A673 (cell line): Measurements from ENCODE around the gene PADI1. TPM values are rescaled to one million over a fixed set of nuclear protein-coding genes. Genes with fewer than 3 reads are reported as not detected.

ENCODE experiments used
- BruUV-seq: library from RNA; stranded (reverse); fragments of 400-500 nt; replicated peaks from 2 replicates; lab custom pipeline; 2021; lab: Mats Ljungman, UMichigan
- CTCF ChIA-PET: fragments of 300-600 bp; sonication (Branson Sonifier 250); formaldehyde crosslinking; loops from one replicate; lab custom pipeline; 2022; ENCODE audit warnings: antibody characterized with exemption; lab: Charles Lee
- POLR2A ChIA-PET: fragments of 300-600 bp; sonication (Branson Sonifier 250); formaldehyde crosslinking; loops from one replicate; lab custom pipeline; 2022; ENCODE audit warnings: antibody characterized with exemption; ENCODE audit not compliant: low non-redundant PET; lab: Charles Lee
- DNase-seq: peaks from one replicate; pipeline ENCODE4 v3.0.0-alpha.2; 2015; ENCODE audit warnings: low spot score
- H3K27ac ChIP-seq: fragments of 200-600 bp; sonication (generic); 2 replicates; pipeline ENCODE4 v1.5.1; 2016; ENCODE audit warnings: mixed run types, low read depth, mild to moderate bottlenecking, mixed read lengths, antibody characterized with exemption, low read length; ENCODE audit not compliant: poor library complexity, severe bottlenecking
- H3K27me3 ChIP-seq: fragments of 200-600 bp; sonication (generic); replicated peaks from 2 replicates; pipeline ENCODE4 v1.6.1; 2017; ENCODE audit warnings: mixed run types, low read depth, mild to moderate bottlenecking, mixed read lengths, antibody characterized with exemption, low read length; ENCODE audit not compliant: insufficient read depth, poor library complexity
- H3K36me3 ChIP-seq: fragments of 200-600 bp; sonication (generic); 2 replicates; pipeline ENCODE4 v1.6.1; 2016; ENCODE audit warnings: mixed run types, mild to moderate bottlenecking, mixed read lengths, antibody characterized with exemption, low read length; ENCODE audit not compliant: insufficient read depth, poor library complexity, severe bottlenecking
- H3K4me1 ChIP-seq: fragments of 200-600 bp; sonication (generic); 2 replicates; pipeline ENCODE4 v1.6.1; 2017; ENCODE audit warnings: mixed run types, mild to moderate bottlenecking, mixed read lengths, antibody characterized with exemption, low read length; ENCODE audit not compliant: insufficient read depth, poor library complexity, severe bottlenecking
- H3K4me3 ChIP-seq: fragments of 200-600 bp; sonication (generic); 2 replicates; pipeline ENCODE4 v1.5.1; 2016; ENCODE audit warnings: low read depth, mixed run types, mild to moderate bottlenecking, mixed read lengths, low read length; ENCODE audit not compliant: poor library complexity, severe bottlenecking
- H3K9me3 ChIP-seq: fragments of 200-600 bp; sonication (generic); 2 replicates; pipeline ENCODE4 v1.6.1; 2016; ENCODE audit warnings: mixed run types, low read depth, mild to moderate bottlenecking, mixed read lengths, antibody characterized with exemption, low read length; ENCODE audit not compliant: poor library complexity, severe bottlenecking
- EZH2 ChIP-seq: fragments of 200-600 bp; sonication (generic); IDR thresholded peaks from 2 replicates; pipeline ENCODE4 v1.6.1; 2017; ENCODE audit warnings: borderline replicate concordance, low read depth, mild to moderate bottlenecking, mixed read lengths, antibody characterized with exemption, low read length; ENCODE audit not compliant: poor library complexity, severe bottlenecking
- intact Hi-C: fragments of 100-400 bp; cut with micrococcal nuclease; formaldehyde crosslinking; loops from one replicate; pipeline ENCODE4 v1.10.0; 2022; ENCODE audit not compliant: unreplicated experiment
- total RNA-seq: library from RNA; stranded (reverse); gene quantifications from 2 replicates; pipeline ENCODE4 v1.2.3, GENCODE V29; 2021
- TF ChIP-seq, protein P1 (sequence below): fragments of 300-800, 200-600 bp; sonication (generic); conservative IDR thresholded peaks from 2 replicates; pipeline ENCODE4 v1.5.1; 2017; ENCODE audit warnings: low read depth, mild to moderate bottlenecking, antibody characterized with exemption, low read length, moderate library complexity, mixed read lengths

PADI1 gene
- total RNA-seq, 1 experiment from 2014 or later = 0.56 TPM

DNA sequence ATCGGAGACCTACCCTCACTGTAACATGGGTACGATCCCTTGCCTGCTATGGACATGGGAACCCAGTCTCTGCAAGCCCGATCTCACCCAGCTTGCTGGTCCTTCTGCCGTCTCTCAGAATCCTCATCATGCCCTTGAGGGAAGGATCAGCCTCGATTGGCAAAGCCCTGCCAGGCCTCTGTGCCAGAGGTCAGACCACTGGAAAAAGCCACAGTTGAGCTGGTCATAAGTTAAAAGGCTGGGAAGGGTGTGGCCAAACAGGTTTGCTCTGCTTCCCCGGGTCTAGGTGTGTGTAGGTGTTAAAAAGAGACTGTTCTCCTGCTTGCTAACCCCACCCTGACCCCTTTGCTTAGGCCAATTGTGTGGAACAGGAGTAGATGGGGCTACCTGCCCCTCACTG lies 24.5 kb downstream of the PADI1 start:
- intact Hi-C loops = no loop called here
- Histone ChIP-seq H3K4me1 (peaks cover 33% of the 10 kb centered on the region), H3K27ac (no peak overlapping the region), H3K36me3 (no peaks in the 10 kb centered on the region), H3K9me3 (no peaks in the 10 kb centered on the region), H3K27me3 (no peaks in the 10 kb centered on the region), H3K4me3 (no peak overlapping the region)
- TF ChIP-seq EZH2 = no peak
- BruUV-seq = no TSS peak
- ChIA-PET POLR2A (no interaction called here), CTCF (no interaction called here)
- no peak for DNase-seq

DNA sequence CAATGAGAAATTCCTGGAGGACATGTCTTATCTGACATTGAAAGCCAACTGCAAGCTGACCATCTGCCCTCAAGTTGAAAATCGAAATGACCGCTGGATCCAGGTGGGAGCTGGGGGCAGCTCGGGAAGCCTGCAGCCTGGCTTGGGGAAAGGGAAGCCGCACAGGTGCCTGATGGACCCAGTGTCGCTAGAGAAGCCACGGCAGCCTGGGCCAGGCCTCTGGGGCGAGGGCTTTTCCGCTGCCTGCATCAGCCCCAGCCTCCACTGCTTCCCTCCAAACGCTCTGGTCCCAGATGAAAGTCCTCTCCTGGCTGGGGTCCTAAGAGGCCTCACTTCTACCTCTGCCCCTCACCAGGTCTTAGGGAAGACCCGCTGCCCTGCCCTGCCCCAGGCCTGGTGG lies 25.2 kb downstream of the PADI1 start:
- intact Hi-C loops = no loop called here
- DNase-seq = no peak

DNA sequence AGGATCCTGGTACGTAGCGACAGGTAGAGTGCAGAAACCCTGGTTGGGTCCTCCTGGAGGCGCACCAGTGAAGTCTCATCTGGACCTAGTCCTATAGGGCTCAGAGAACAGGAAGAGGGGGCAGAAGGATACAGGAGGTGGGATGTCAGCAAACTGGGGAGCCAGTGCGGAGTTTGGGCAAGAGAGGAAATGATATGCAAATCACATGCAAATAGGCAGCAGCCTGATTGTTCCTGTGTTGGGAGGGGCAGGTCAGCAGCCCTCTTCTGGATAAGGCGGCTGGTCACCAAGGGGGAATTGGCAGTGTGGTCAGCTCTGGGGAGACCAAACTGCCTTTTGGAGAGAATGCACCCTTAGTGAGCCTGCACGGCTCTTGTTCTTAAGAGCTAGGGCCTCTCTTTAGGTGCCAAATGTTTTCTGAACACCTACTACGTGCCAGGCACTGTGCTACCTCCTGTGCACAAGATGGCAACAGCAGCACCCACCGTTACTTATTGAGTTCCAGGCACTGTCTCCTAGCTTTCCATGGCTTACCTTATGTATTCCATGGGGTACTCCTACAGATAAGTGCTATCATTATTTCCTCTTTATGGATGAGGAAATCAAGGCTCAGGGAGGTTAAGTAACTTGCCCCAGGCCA lies 25.9 kb downstream of the PADI1 start:
- Histone ChIP-seq H3K27ac (peak overlapping the region; percentile 63), H3K9me3 (no peaks in the 10 kb centered on the region), H3K4me1 (peaks cover 44% of the 10 kb centered on the region), H3K27me3 (no peaks in the 10 kb centered on the region), H3K36me3 (no peaks in the 10 kb centered on the region), H3K4me3 (no peak overlapping the region)
- CTCF ChIA-PET = no interaction called here
- intact Hi-C loops = no loop called here
- no TSS peak for BruUV-seq
- TF ChIP-seq, protein P1, sequence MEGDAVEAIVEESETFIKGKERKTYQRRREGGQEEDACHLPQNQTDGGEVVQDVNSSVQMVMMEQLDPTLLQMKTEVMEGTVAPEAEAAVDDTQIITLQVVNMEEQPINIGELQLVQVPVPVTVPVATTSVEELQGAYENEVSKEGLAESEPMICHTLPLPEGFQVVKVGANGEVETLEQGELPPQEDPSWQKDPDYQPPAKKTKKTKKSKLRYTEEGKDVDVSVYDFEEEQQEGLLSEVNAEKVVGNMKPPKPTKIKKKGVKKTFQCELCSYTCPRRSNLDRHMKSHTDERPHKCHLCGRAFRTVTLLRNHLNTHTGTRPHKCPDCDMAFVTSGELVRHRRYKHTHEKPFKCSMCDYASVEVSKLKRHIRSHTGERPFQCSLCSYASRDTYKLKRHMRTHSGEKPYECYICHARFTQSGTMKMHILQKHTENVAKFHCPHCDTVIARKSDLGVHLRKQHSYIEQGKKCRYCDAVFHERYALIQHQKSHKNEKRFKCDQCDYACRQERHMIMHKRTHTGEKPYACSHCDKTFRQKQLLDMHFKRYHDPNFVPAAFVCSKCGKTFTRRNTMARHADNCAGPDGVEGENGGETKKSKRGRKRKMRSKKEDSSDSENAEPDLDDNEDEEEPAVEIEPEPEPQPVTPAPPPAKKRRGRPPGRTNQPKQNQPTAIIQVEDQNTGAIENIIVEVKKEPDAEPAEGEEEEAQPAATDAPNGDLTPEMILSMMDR = no peak
- TF ChIP-seq EZH2 = no peak
- no peak for DNase-seq
- POLR2A ChIA-PET = no interaction called here

More for the DNA sequence above, 25.2 kb downstream of the PADI1 start:
- no TSS peak for BruUV-seq
- H3K27me3 ChIP-seq = no peaks in the 10 kb centered on the region
- no peaks in the 10 kb centered on the region for H3K9me3 ChIP-seq
- no peak overlapping the region for H3K4me3 ChIP-seq
- no peaks in the 10 kb centered on the region for H3K36me3 ChIP-seq
- peak overlapping the region; percentile 63 for H3K27ac ChIP-seq
- CTCF ChIA-PET = no interaction called here
- no peak for TF ChIP-seq EZH2
- TF ChIP-seq, protein P1 = no peak
- peaks cover 38% of the 10 kb centered on the region for H3K4me1 ChIP-seq
- POLR2A ChIA-PET = no interaction called here
